IMR-90 (cell line): ENCODE results near the gene SPTY2D1. TPM values are rescaled to one million over a fixed set of nuclear protein-coding genes. Genes with fewer than 3 reads are reported as not detected.

Experiments
- ATAC-seq: fragments of 200-7000 bp; cut with Tn5 transposase; 2 replicates; pipeline ENCODE4 v1.9.1; 2020; ENCODE audit warnings: low read depth, mild to moderate bottlenecking, moderate library complexity
- BruUV-seq: library from RNA; stranded (reverse); fragments of 400-500 nt; replicated peaks from 2 replicates; lab custom pipeline; 2021; lab: Mats Ljungman, UMichigan
- CTCF ChIA-PET: fragments of 300-600 bp; formaldehyde crosslinking; extraction: SDS; loops from one replicate; lab custom pipeline; 2021; ENCODE audit warnings: antibody characterized with exemption; lab: Yijun Ruan, JAX
- POLR2A ChIA-PET: fragments of 300-600 bp; sonication (Branson Sonifier 250); formaldehyde crosslinking; loops from one replicate; lab custom pipeline; 2022; ENCODE audit warnings: antibody characterized with exemption; ENCODE audit not compliant: unreplicated experiment; lab: Charles Lee
- DNase-seq: peaks from one replicate; pipeline ENCODE4 v3.0.0; 2013
- H2AFZ ChIP-seq: replicated peaks from 2 replicates; pipeline ENCODE3; 2013; ENCODE audit warnings: low read length, mild to moderate bottlenecking; ENCODE audit not compliant: poor library complexity
- H2AK5ac ChIP-seq: 2 replicates; pipeline ENCODE4 v1.6.1; 2013; ENCODE audit warnings: low read depth, low read length, inconsistent platforms
- H2AK9ac ChIP-seq: replicated peaks from 2 replicates; pipeline ENCODE3; 2013; ENCODE audit warnings: mild to moderate bottlenecking, low read depth, low read length, moderate library complexity; ENCODE audit not compliant: poor library complexity
- H2BK120ac ChIP-seq: 2 replicates; pipeline ENCODE4 v1.6.1; 2013; ENCODE audit warnings: low read depth, low read length, inconsistent platforms
- H2BK15ac ChIP-seq: 3 replicates; pipeline ENCODE4 v1.6.1; 2013; ENCODE audit warnings: low read depth, low read length, inconsistent platforms
- H2BK20ac ChIP-seq: 2 replicates; pipeline ENCODE4 v1.6.1; 2013; ENCODE audit warnings: low read depth, mild to moderate bottlenecking, inconsistent platforms, low read length, moderate library complexity
- H2BK5ac ChIP-seq: 2 replicates; pipeline ENCODE4 v1.6.1; 2013; ENCODE audit warnings: mild to moderate bottlenecking, low read depth, low read length, inconsistent platforms; ENCODE audit not compliant: poor library complexity, severe bottlenecking
- H3K14ac ChIP-seq: replicated peaks from 2 replicates; pipeline ENCODE4 v1.6.1; 2013; ENCODE audit warnings: low read depth, low read length, inconsistent platforms
- H3K18ac ChIP-seq: 2 replicates; pipeline ENCODE4 v1.6.1; 2013; ENCODE audit warnings: low read depth, low read length, control low read depth
- H3K23ac ChIP-seq: 2 replicates; pipeline ENCODE4 v1.6.1; 2013; ENCODE audit warnings: low read depth, low read length, inconsistent platforms
- H3K27ac ChIP-seq: 2 replicates; pipeline ENCODE4 v1.5.1; 2013; ENCODE audit warnings: mild to moderate bottlenecking, control low read depth, low read length; ENCODE audit not compliant: insufficient read depth
- H3K27me3 ChIP-seq: 2 replicates; pipeline ENCODE4 v1.6.1; 2013; ENCODE audit warnings: low read length; ENCODE audit not compliant: control insufficient read depth, insufficient read depth
- H3K36me3 ChIP-seq: 2 replicates; pipeline ENCODE4 v1.6.1; 2013; ENCODE audit warnings: low read length, mixed read lengths; ENCODE audit not compliant: control insufficient read depth, insufficient read depth
- H3K4ac ChIP-seq: 2 replicates; pipeline ENCODE4 v1.6.1; 2013; ENCODE audit warnings: low read depth, low read length, inconsistent platforms
- H3K4me1 ChIP-seq: 2 replicates; pipeline ENCODE4 v1.6.1; 2013; ENCODE audit warnings: low read length, mixed read lengths; ENCODE audit not compliant: control insufficient read depth, insufficient read depth
- H3K4me2 ChIP-seq: 2 replicates; pipeline ENCODE4 v1.6.1; 2013; ENCODE audit warnings: low read depth, mild to moderate bottlenecking, control low read depth, low read length, moderate library complexity
- H3K4me3 ChIP-seq: 2 replicates; pipeline ENCODE4 v1.5.1; 2013; ENCODE audit warnings: low read depth, mild to moderate bottlenecking, control low read depth, low read length, moderate library complexity; ENCODE audit not compliant: insufficient read depth
- H3K56ac ChIP-seq: 2 replicates; pipeline ENCODE4 v1.6.1; 2013; ENCODE audit warnings: low read length, inconsistent platforms; ENCODE audit not compliant: insufficient read depth; ENCODE audit errors: extremely low read depth
- H3K79me1 ChIP-seq, 2 experiments: 2 replicates each; pipeline ENCODE4 v1.6.1; 2013; ENCODE audit warnings: low read length in 2 of 2, inconsistent platforms in 1 of 2, low read depth in 1 of 2
- H3K9ac ChIP-seq: 2 replicates; pipeline ENCODE4 v1.6.1; 2013; ENCODE audit warnings: low read depth, low read length, control low read depth
- H3K9me1 ChIP-seq: 2 replicates; pipeline ENCODE4 v1.6.1; 2013; ENCODE audit warnings: low read length, inconsistent platforms; ENCODE audit not compliant: insufficient read depth
- H3K9me3 ChIP-seq: 2 replicates; pipeline ENCODE4 v1.6.1; 2013; ENCODE audit warnings: low read length; ENCODE audit not compliant: control insufficient read depth, insufficient read depth
- H4K20me1 ChIP-seq: 2 replicates; pipeline ENCODE4 v1.6.1; 2013; ENCODE audit warnings: low read length, inconsistent platforms; ENCODE audit not compliant: insufficient read depth
- H4K5ac ChIP-seq: 2 replicates; pipeline ENCODE4 v1.6.1; 2013; ENCODE audit warnings: mild to moderate bottlenecking, low read depth, low read length, control low read depth
- H4K8ac ChIP-seq, 2 experiments: 2 replicates each; pipeline ENCODE4 v1.6.1; 2013; ENCODE audit warnings: low read depth in 2 of 2, low read length in 2 of 2, control low read depth in 1 of 2, inconsistent platforms in 1 of 2
- H4K91ac ChIP-seq: 2 replicates; pipeline ENCODE4 v1.6.1; 2013; ENCODE audit warnings: low read depth, low read length, inconsistent platforms; ENCODE audit not compliant: insufficient read depth
- BHLHE40 ChIP-seq: fragments of 150-350 bp; IDR thresholded peaks from 2 replicates; pipeline ENCODE4 v1.6.1; 2016; ENCODE audit warnings: mild to moderate bottlenecking, low read depth, low read length
- CEBPB ChIP-seq: IDR thresholded peaks from 2 replicates; pipeline ENCODE4 v1.6.1; 2012; ENCODE audit warnings: low read depth, low read length, improper control_type of control experiment
- CHD1 ChIP-seq: IDR thresholded peaks from 2 replicates; pipeline ENCODE4 v1.6.1; 2012; ENCODE audit warnings: low read depth, low read length, improper control_type of control experiment
- CTCF ChIP-seq: conservative IDR thresholded peaks from 2 replicates; pipeline ENCODE4 v1.5.1; 2012; ENCODE audit warnings: mild to moderate bottlenecking, low read depth, low read length, improper control_type of control experiment
- ELK1 ChIP-seq: fragments of 150-350 bp; IDR thresholded peaks from 2 replicates; pipeline ENCODE4 v1.6.1; 2016; ENCODE audit warnings: low read depth, mild to moderate bottlenecking, low read length, moderate library complexity, borderline replicate concordance
- FOS ChIP-seq: fragments of 150-350 bp; IDR thresholded peaks from 2 replicates; pipeline ENCODE4 v1.6.1; 2016; ENCODE audit warnings: low read depth, low read length
- MAFK ChIP-seq: IDR thresholded peaks from 2 replicates; pipeline ENCODE4 v1.6.1; 2012; ENCODE audit warnings: low read depth, low read length, improper control_type of control experiment
- MAZ ChIP-seq: IDR thresholded peaks from 2 replicates; pipeline ENCODE4 v1.6.1; 2012; ENCODE audit warnings: low read depth, mild to moderate bottlenecking, low read length, improper control_type of control experiment, moderate library complexity, borderline replicate concordance
- MXI1 ChIP-seq: IDR thresholded peaks from 2 replicates; pipeline ENCODE4 v1.6.1; 2012; ENCODE audit warnings: low read depth, mild to moderate bottlenecking, low read length, moderate library complexity, borderline replicate concordance
- NFE2L2 ChIP-seq: fragments of 150-350 bp; IDR thresholded peaks from 2 replicates; pipeline ENCODE4 v1.6.1; 2016; ENCODE audit warnings: low read depth, mild to moderate bottlenecking, low read length
- POLR2A ChIP-seq: IDR thresholded peaks from 2 replicates; pipeline ENCODE4 v1.6.1; 2012; ENCODE audit warnings: mild to moderate bottlenecking, low read depth, low read length
- RAD21 ChIP-seq: IDR thresholded peaks from 2 replicates; pipeline ENCODE4 v1.6.1; 2012; ENCODE audit warnings: low read length, improper control_type of control experiment
- RCOR1 ChIP-seq: IDR thresholded peaks from 2 replicates; pipeline ENCODE4 v1.6.1; 2012; ENCODE audit warnings: mild to moderate bottlenecking, low read length, improper control_type of control experiment; ENCODE audit not compliant: insufficient replicate concordance
- RFX5 ChIP-seq: IDR thresholded peaks from 2 replicates; pipeline ENCODE4 v1.8.0; 2012; ENCODE audit warnings: low read depth, mild to moderate bottlenecking, low read length, moderate library complexity
- SMC3 ChIP-seq: fragments of 150-350 bp; IDR thresholded peaks from 2 replicates; pipeline ENCODE4 v1.6.1; 2016; ENCODE audit warnings: low read depth, mild to moderate bottlenecking, antibody characterized with exemption, low read length, moderate library complexity
- USF2 ChIP-seq: fragments of 150-350 bp; IDR thresholded peaks from 2 replicates; pipeline ENCODE4 v1.6.1; 2017; ENCODE audit warnings: mild to moderate bottlenecking, antibody characterized with exemption, low read length, low read depth
- WGBS, 2 experiments: methylation state at CpG; one replicate each; pipeline versions ENCODE4 v1.1.5 to v1.1.7; 2013; ENCODE audit warnings: missing lambda C conversion rate in 2 of 2; ENCODE audit not compliant: insufficient read length in 1 of 2; ENCODE audit errors: extremely low coverage in 2 of 2; 5-methylcytosine and 5-hydroxymethylcytosine counted together
- dilution Hi-C: fragments of 300-500 bp; cut with HindIII; formaldehyde crosslinking; loops from one replicate; pipeline ENCODE4 v1.14.3; 2018; ENCODE audit warnings: low sequenced_read_pairs; ENCODE audit not compliant: unreplicated experiment
- in situ Hi-C: fragments of 300-500 bp; cut with MboI; formaldehyde crosslinking; loops from 3 replicates; pipeline ENCODE4 v1.14.3; 2019; ENCODE audit warnings: low sequenced_read_pairs, inconsistent platforms, mixed read lengths
- intact Hi-C: fragments of 100-400 bp; cut with micrococcal nuclease; formaldehyde crosslinking; loops from 2 replicates; pipeline ENCODE4 v1.10.0; 2022
- polyA plus RNA-seq, 3 experiments: library from polyadenylated mRNA; depleted of rRNA; stranded (reverse); fragments of >200 nt; gene quantifications; 2 replicates each; pipeline ENCODE4 v1.2.3, GENCODE V29; 2012; ENCODE audit warnings: low replicate concordance in 1 of 3
- total RNA-seq: library from RNA; depleted of rRNA; stranded (reverse); fragments of >200 nt; gene quantifications from 2 replicates; pipeline ENCODE4 v1.2.3, GENCODE V29; 2012

SPTY2D1 gene
- total and polyA plus RNA-seq, 2 of the 4 experiments (the other 2 are of a cell fraction) = 10.3 to 36.6 TPM

GRCh38 chr11:18599739-18600230 lies 34.4 kb downstream of the SPTY2D1 start, which contains the start of gene MISFA:
TSS of gene MISFA (plus strand) at chr11:18599789. CDS start at chr11:18599929, 140 bp downstream.
- ChIA-PET CTCF (no interaction called here), POLR2A (no interaction called here)
- H4K91ac ChIP-seq = no peak within 1 kb of the TSS
- dilution Hi-C loops = no loop called here
- no peak within 1 kb of the TSS for H3K56ac ChIP-seq
- H4K5ac ChIP-seq = no peak within 1 kb of the TSS
- H3K36me3 ChIP-seq = peaks cover 7% of the 10 kb centered on the region
- no peak within 1 kb of the TSS for H3K4me3 ChIP-seq
- H3K23ac ChIP-seq = no peak within 1 kb of the TSS
- no peak for TF ChIP-seq BHLHE40
- TF ChIP-seq ELK1 = no peak
- TF ChIP-seq RAD21 = no peak
- TF ChIP-seq CEBPB = no peak
- no peak for TF ChIP-seq USF2
- TF ChIP-seq NFE2L2 = no peak
- TF ChIP-seq CHD1 = no peak
- TF ChIP-seq MAFK = no peak
- TF ChIP-seq POLR2A = no peak
- TF ChIP-seq RCOR1 = no peak
- no peak for TF ChIP-seq MXI1
- no peak for TF ChIP-seq SMC3
- no peak for TF ChIP-seq FOS
- no peak for TF ChIP-seq CTCF
- no peak for TF ChIP-seq RFX5
- no peak for TF ChIP-seq MAZ
- no peak within 1 kb of the TSS for H2AK5ac ChIP-seq
- H4K20me1 ChIP-seq = 0 out of 2 replicates have a peak, but pooled peaks cover 4% of the 10 kb centered on the region
- H3K9me1 ChIP-seq = peaks cover 12% of the 10 kb centered on the region
- intact Hi-C loops = no loop called here
- H3K27ac ChIP-seq = no peak within 1 kb of the TSS
- no peak within 1 kb of the TSS for H2BK20ac ChIP-seq
- H2BK5ac ChIP-seq = no peak within 1 kb of the TSS
- ATAC-seq (no peak), DNase-seq (peak; percentile 18)
- no peak within 1 kb of the TSS for H2BK120ac ChIP-seq
- no peak within 1 kb of the TSS for H3K4me2 ChIP-seq
- in situ Hi-C loops = no loop called here
- no peak within 1 kb of the TSS for H3K9ac ChIP-seq
- no peaks in the 10 kb centered on the region for H3K27me3 ChIP-seq
- no peaks in the 10 kb centered on the region; the same call in 1 of the 2 replicates for H3K4me1 ChIP-seq
- H2AFZ ChIP-seq = no peak within 1 kb of the TSS
- H4K8ac ChIP-seq = no peak within 1 kb of the TSS
- no peaks in the 10 kb centered on the region for H3K9me3 ChIP-seq
- no peak within 1 kb of the TSS for H2AK9ac ChIP-seq
- H3K14ac ChIP-seq = no peak within 1 kb of the TSS
- no peak within 1 kb of the TSS for H2BK15ac ChIP-seq
- no TSS peak for BruUV-seq
- H3K79me1 ChIP-seq = peaks cover 19 to 40% of the 10 kb centered on the region in 2 experiments
- no peak within 1 kb of the TSS for H3K4ac ChIP-seq
- no peak within 1 kb of the TSS for H3K18ac ChIP-seq
- 100% methylated on average over 1 of the region's 7 CpGs; no CpG with 5 or more reads in 1 of the 2 experiments for WGBS, 2 experiments
